GM12865 (cell line): ENCODE data around the gene WARS2.
"Not testable (repeated sequence)": the region's sequence is repeated elsewhere in the genome, so short reads cannot be mapped to it uniquely, and the experiment has no call there.

Source experiments
- DNase-seq: peaks from one replicate; pipeline ENCODE4 v3.0.0; 2010; ENCODE audit warnings: low read depth
- H3K4me3 ChIP-seq: 2 replicates; pipeline ENCODE4 v1.5.1; 2011; ENCODE audit warnings: mild to moderate bottlenecking, low read depth, low read length, control low read depth
- CTCF ChIP-seq: IDR thresholded peaks from 2 replicates; pipeline ENCODE4 v1.5.1; 2011; ENCODE audit warnings: low read length, control low read depth, low read depth, inconsistent platforms; ENCODE audit not compliant: insufficient read depth; ENCODE audit errors: missing control alignments

Gene WARS2

DNA sequence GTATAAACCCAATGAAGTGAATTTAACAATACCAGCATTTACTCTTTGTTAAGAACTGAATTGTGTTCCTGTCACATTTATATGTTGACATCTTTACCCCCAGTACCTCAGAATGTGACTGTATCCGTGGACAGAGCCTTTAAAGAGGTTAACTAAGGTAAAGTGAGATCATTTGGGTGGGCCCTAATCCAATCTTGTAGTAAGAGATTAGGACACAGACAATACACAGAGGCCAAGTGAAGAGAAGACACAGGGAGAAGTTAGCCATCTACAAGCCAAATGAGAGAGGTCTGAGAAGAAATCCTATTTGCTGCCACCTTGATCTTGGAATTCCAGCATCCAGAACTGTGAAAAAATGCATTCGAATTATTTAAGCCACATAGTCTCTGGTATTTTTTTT, 22.9 kb upstream of the WARS2 start:
- no peak for TF ChIP-seq CTCF
- no peak for DNase-seq
- H3K4me3 ChIP-seq = no peak overlapping the region

- TF ChIP-seq CTCF = no peak
- no peak overlapping the region for H3K4me3 ChIP-seq
- DNase-seq = no peak
Measured at GRCh38 chr1:119160866-119161265, 20.4 kb upstream of the WARS2 start.

GRCh38 chr1:119160409-119160808, 20.0 kb upstream of the WARS2 start:
- DNase-seq = no peak
- no peak overlapping the region for H3K4me3 ChIP-seq
- no peak for TF ChIP-seq CTCF

DNA sequence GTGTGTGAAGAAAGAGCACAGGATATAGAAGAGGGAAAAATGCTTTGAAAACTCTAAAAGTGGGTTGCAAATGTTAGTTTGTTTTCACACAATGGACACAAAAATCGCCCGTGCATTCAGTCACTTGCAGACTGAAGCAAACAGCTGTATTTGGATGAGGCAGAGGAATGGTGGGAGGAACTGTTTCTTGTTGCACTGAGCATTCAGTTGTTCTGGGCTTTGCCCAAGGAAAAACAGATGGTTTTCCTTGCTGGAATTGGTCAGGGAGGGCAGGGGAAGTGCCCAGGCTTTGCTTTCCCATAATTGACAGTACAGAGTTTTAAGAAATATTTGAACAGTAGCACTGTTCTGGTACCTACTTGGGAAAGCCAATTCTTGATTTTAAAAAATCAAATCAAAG, 19.5 kb upstream of the WARS2 start:
- TF ChIP-seq CTCF = no peak
- no peak for DNase-seq
- H3K4me3 ChIP-seq = no peak overlapping the region

GRCh38 chr1:119159111-119159510, 18.7 kb upstream of the WARS2 start:
- no peak overlapping the region for H3K4me3 ChIP-seq
- no peak for TF ChIP-seq CTCF
- no peak for DNase-seq

- DNase-seq, H3K4me3 ChIP-seq: not testable (repeated sequence)
Measured at GRCh38 chr1:119156761-119157160, 16.3 kb upstream of the WARS2 start.

GRCh38 chr1:119155069-119155468, 14.6 kb upstream of the WARS2 start:
- not testable (repeated sequence) for DNase-seq, H3K4me3 ChIP-seq

- DNase-seq = no peak
- no peak overlapping the region for H3K4me3 ChIP-seq
- no peak for TF ChIP-seq CTCF
Measured at GRCh38 chr1:119150150-119150549, 9.7 kb upstream of the WARS2 start.
